GM21515 (cell line): ENCODE data around the gene OXA1L.
"Not testable (repeated sequence)": the region's sequence is repeated elsewhere in the genome, so short reads cannot be mapped to it uniquely, and the experiment has no call there.

ENCODE experiments used
- ATAC-seq: cut with Tn5 transposase; IDR thresholded peaks from one replicate; pipeline ENCODE4 v1.9.1; 2021; ENCODE audit not compliant: unreplicated experiment

The OXA1L gene

GRCh38 chr14:22797017-22797917 lies 30.8 kb downstream of the OXA1L start:
- ATAC-seq = no peak

- ATAC-seq = no peak
These were observed 32.0 kb downstream of the OXA1L start for GRCh38 chr14:22798528-22798927.

GRCh38 chr14:22800346-22800745 lies 33.9 kb downstream of the OXA1L start:
- no peak for ATAC-seq

- no peak for ATAC-seq
These were observed 35.2 kb downstream of the OXA1L start for GRCh38 chr14:22801716-22802115.

GRCh38 chr14:22802860-22803686 lies 36.6 kb downstream of the OXA1L start:
- peak; percentile 58 for ATAC-seq

- ATAC-seq = peak; percentile 38
These were observed 37.1 kb downstream of the OXA1L start for GRCh38 chr14:22803687-22803974.

GRCh38 chr14:22805235-22805634 lies 38.7 kb downstream of the OXA1L start:
- not testable (repeated sequence) for ATAC-seq

- ATAC-seq = no peak
These were observed 41.1 kb downstream of the OXA1L start for GRCh38 chr14:22807432-22808087.

- ATAC-seq = no peak
These were observed 42.1 kb downstream of the OXA1L start for GRCh38 chr14:22808388-22809209.

- ATAC-seq = no peak
These were observed 45.2 kb downstream of the OXA1L start for GRCh38 chr14:22811722-22812121.

GRCh38 chr14:22812744-22813143 lies 46.3 kb downstream of the OXA1L start:
- ATAC-seq = no peak

- no peak for ATAC-seq
These were observed 46.7 kb downstream of the OXA1L start for GRCh38 chr14:22813145-22813544.

GRCh38 chr14:22814373-22814772 lies 47.9 kb downstream of the OXA1L start:
- no peak for ATAC-seq

GRCh38 chr14:22814941-22815713 lies 48.6 kb downstream of the OXA1L start, which contains the start of gene SLC7A7:
SLC7A7 (minus strand) TSS chr14:22815435; CDS start chr14:22813398, 2,037 bp downstream.
- ATAC-seq = no peak

GRCh38 chr14:22819151-22819988 lies 52.9 kb downstream of the OXA1L start:
- ATAC-seq = peak; percentile 45

GRCh38 chr14:22820731-22821130 lies 54.2 kb downstream of the OXA1L start:
- ATAC-seq = no peak

GRCh38 chr14:22821193-22822015 lies 54.9 kb downstream of the OXA1L start:
- no peak for ATAC-seq

- ATAC-seq = no peak
These were observed 55.6 kb downstream of the OXA1L start for GRCh38 chr14:22822016-22822570.
